GM12875 (cell line): ENCODE results near the gene APOA4.

Experiments used
- H3K4me3 ChIP-seq: one replicate; pipeline ENCODE4 v1.5.1; 2011; ENCODE audit warnings: low read depth, low read length, control low read depth
- CTCF ChIP-seq: IDR thresholded peaks from 2 replicates; pipeline ENCODE4 v1.5.1; 2011; ENCODE audit warnings: low read depth, mild to moderate bottlenecking, control low read depth, inconsistent platforms, low read length, moderate library complexity, borderline replicate concordance; ENCODE audit not compliant: insufficient read depth

The APOA4 gene

GRCh38 chr11:116840746-116841296 lies 17.7 kb upstream of the APOA4 start:
- TF ChIP-seq CTCF: no peak
- H3K4me3 ChIP-seq: no peak overlapping the region

- no peak for TF ChIP-seq CTCF
- no peak overlapping the region for H3K4me3 ChIP-seq
These were observed 17.2 kb upstream of the APOA4 start for GRCh38 chr11:116840224-116840745.

- no peak for TF ChIP-seq CTCF
- no peak overlapping the region for H3K4me3 ChIP-seq
These were observed 15.4 kb upstream of the APOA4 start for GRCh38 chr11:116838321-116839084.

- no peak within 1 kb of the TSS for H3K4me3 ChIP-seq
- TF ChIP-seq CTCF: no peak
These were observed 14.4 kb upstream of the APOA4 start, which contains the start of gene APOA1 for GRCh38 chr11:116837231-116838091. APOA1 (minus strand) TSS chr11:116837622; CDS start chr11:116837387, 235 bp downstream.

GRCh38 chr11:116836632-116836991 lies 13.5 kb upstream of the APOA4 start:
- no peak for TF ChIP-seq CTCF
- no peak overlapping the region for H3K4me3 ChIP-seq

GRCh38 chr11:116835791-116836631 lies 12.9 kb upstream of the APOA4 start:
- TF ChIP-seq CTCF: peak; percentile 74
- H3K4me3 ChIP-seq: peak overlapping the region; percentile 53
